Measurements from ENCODE around the gene GCNT2.
"Not testable (repeated sequence)": the region's sequence is repeated elsewhere in the genome, so short reads cannot be mapped to it uniquely, and the experiment has no call there.

The GCNT2 gene

GRCh38 chr6:10582774-10583508 is 61.8 kb downstream of the GCNT2 start:
- no peak for DNase-seq

GRCh38 chr6:10583509-10583901 is 62.4 kb downstream of the GCNT2 start:
- no peak for DNase-seq

- no peak for DNase-seq
Observed at GRCh38 chr6:10584607-10585006, 63.5 kb downstream of the GCNT2 start.

DNA sequence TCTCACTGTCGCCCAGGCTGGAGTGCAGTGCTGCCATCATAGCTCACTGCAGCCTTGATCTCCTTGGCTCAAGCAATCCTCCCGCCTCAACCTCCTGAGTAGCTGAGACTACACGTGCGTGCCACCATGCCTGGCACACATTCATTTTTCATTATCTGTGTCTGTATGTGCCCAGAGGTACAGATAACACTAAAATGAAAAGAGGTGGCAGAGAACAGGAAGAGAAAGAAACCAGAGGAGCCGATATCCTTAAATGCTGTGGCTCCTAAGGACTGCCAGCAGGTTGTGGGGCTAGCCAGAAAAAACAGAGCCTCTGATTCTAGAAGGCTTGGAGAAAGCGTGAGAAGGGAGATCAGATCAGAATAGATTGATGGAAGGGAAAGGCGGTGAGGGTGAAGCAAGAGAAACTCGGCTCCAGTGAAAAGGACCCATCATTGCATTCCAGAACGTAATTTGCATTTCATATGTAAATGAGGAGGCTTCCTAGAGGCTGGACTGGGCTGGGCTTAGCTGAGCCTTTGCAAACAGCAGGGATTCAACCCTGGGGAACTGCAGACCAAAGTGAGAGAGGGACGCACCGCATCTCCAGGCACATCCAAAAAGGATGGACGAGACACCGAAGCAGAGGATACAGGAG is 64.2 kb downstream of the GCNT2 start:
- DNase-seq, result no peak

DNA sequence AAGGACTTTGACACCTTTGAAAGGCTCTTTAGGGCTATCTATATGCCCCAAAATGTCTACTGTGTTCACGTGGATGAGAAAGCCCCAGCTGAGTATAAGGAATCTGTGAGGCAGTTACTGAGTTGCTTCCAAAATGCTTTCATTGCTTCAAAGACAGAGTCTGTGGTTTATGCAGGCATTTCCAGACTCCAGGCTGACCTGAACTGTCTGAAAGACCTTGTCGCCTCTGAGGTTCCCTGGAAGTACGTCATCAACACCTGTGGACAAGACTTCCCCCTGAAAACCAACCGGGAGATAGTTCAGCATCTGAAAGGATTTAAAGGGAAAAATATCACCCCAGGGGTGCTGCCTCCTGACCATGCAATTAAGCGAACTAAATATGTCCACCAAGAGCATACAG is 65.2 kb downstream of the GCNT2 start:
- no peak for DNase-seq

- DNase-seq, result no peak
Observed at GRCh38 chr6:10587656-10588406, 66.7 kb downstream of the GCNT2 start.

GRCh38 chr6:10588562-10589428 is 67.6 kb downstream of the GCNT2 start:
- DNase-seq, result no peak

GRCh38 chr6:10589429-10589727 is 68.2 kb downstream of the GCNT2 start:
- DNase-seq, result no peak

DNA sequence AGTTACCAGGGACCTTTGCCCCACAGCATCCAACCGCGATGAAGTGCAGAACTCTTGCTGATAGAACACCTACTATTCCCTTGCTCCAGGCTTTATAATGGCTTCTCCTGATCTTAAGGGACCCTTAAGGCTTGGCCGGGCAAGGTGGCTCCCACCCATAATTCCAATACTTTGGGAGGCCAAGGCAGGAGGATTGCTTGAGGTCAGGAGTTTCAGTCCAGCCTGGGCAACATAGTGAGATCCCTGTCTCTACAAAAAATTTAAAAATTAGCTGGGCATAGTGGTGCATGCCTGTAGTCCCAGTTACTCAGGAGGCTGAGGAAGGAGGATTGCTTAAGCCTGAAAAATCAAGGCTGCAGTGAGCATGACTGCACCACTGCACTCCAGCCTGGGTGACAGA is 68.8 kb downstream of the GCNT2 start:
- DNase-seq, result no peak

DNA sequence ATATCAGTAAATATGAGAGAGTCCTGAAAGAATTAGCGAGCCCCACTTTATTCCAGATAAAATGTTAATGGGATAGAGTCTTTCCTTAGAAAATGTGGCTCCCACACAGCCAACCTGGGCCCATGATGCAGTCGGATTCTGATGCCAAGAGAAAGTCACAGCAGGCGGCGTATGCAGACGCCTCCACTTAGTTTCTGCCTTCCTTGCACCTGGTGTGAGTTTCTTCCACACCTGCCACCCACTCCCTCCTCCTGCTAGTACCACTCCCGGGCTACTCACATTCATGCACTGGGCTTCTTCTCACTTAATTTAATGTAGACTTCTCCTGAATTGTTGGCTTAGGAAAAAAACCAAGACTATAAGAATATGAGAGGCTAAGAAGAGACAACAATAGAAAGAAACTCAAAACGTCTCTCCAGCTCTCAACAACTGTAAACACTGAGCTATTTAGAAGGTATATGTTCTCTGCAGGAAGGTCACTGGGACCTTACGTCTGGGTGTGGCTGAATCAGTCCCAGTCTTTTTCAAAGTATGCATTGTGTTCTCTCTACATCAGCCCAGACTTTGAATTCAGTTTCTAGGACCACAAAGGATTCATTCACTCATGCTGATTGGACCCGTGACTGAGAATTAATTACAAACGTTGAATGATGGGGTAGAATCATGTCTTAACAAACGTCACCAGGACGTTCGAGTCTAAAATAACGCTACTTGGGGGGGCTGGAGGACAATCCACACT is 70.4 kb downstream of the GCNT2 start:
- no peak for DNase-seq

DNA sequence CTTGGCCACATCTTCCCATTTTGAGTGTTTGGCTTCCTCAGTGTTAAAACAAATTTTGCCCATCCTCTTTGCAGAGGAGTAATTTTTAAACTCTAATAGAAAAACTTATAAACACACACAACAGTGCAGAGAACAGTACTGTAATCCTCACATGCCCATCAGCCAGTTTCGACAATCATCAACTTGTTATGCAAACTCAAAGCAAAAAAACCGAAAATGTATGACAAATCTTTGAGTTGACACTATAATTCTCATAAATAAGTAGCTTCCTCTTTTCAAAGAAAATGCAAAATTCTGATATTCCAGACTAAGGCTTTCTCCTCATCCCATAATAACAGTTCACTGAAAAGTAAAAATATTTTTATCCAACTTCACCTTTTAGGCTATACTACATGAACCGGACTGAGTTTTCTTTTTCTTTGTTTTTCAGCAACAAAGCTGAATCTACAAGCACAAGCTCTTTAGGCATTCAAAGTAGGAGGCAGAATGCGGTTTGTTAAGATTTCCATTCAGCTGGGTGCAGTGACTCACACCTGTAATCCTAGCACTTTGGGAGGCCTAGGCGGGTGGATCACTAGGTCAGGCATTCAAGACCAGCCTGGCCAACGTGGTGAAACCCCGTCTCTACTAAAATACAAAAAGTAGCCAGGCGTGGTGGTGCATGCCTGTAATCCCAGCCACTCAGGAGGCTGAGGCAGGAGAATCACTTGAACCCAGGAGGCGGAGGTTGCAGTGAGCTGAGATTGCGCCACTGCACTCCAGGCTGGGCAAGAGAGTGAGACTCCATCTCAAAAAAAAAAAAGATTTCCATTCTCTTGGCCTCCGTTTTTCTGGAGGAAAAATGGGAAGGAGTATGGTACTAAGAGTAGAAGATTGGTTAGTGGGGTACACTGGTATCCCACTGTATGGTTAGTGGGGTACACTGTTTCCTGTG is 74.8 kb downstream of the GCNT2 start:
- no peak for DNase-seq

DNA sequence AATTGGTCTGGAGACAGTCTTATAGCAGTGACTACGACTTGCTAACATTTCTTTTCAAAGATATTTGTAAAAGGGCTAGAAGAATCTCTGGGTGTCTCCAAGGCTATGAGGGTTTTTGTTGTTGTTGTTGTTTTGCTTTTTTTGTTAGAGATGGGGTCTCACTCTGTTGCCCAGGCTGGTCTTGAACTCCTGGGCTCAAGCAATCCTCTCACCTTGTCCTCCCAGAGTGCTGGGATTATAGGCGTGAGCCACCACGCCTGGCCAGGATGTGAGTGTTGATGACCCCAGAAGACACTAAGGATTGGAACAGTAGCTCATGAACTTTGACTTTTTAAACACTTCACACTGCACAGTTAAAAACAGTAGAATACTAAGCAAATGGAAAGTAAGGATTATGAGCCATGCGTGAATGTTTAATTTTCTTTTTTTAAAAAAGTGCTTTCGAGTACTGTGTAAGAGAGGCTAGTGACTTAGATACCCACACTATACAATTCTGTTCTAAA is 76.4 kb downstream of the GCNT2 start:
- no peak for DNase-seq

DNA sequence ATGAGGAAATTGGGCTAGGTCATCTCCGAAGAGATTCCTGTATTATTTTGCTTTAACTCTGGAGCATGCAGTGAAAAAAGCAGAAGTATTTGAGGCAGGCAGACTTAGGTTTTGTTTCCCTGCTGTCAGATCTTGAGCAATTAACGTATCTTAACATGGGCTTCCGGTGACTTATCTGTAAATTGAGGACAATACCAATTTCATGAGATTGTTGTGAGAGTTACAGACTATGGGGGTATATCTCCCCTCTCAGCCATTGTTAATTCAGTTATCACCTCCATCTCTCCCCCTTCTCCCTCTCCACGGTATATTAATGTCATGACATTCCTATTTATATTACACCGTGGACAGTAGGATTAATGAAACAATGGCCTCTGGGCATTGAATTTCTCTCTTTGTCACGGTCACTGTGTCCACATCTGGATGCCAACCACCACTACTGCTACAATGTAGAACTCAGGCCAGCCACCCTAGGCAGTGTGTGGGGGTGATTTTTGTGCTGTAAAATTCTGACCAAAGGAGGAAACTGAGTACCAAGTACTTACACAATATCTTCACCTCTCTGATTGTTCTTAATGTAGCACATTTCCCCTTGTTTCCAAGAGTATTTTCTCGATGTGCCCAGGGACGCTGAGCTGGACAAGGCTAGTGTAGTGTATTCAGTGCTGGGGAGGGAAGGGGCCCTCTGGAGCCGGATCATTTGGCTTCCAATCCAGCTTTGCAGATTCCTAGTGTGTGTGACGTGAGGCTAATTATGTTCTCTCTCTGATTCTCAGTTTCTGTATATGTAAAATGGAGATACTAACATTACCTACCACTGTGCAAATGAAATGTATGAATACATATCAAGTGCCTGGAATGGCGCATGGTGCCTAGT is 77.2 kb downstream of the GCNT2 start:
- DNase-seq, result no peak

- DNase-seq, result no peak
Observed at GRCh38 chr6:10599046-10599445, 77.9 kb downstream of the GCNT2 start.

GRCh38 chr6:10600681-10601080 is 79.5 kb downstream of the GCNT2 start:
- not testable (repeated sequence) for DNase-seq

- no peak for DNase-seq
Observed at GRCh38 chr6:10603219-10603618, 82.1 kb downstream of the GCNT2 start.

DNA sequence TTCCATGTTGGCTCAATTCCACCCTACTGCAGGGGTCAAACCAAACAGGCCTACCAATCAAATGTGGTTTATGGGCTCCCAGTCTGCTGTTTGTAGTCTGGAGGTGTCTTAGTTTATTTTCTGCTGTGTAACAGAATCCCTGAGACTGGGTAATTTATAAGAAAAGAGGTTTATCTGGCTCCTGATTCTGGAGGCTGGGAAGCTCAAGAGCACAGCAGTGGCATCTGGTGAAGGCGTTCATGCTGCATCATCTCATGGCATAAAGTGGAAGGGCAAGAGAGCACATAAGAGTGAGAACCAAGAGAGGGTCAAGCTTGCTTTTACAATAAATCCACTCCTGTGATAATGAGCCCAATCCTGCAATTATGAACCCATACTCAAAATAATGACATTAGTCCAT is 87.9 kb downstream of the GCNT2 start:
- DNase-seq, result no peak

DNA sequence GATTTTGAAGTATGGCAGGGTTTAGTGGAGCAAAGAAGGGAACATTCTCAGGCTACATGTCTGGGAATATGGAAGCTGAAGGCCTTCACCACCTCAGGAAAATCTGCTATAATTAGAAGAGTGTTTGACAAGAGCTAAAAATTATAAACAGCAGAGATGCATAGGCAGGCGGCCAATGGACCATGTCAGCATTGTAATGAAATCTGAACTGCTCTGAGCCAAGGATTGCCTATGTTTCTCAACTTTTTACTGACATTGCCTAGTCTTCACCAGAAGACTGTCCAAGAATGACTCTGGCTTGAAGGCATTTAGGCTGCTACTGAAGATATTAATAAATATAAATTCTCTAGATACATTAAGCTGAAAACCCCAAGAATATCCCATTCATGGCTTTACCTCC is 89.1 kb downstream of the GCNT2 start:
- no peak for DNase-seq

GRCh38 chr6:10612161-10612560 is 91.0 kb downstream of the GCNT2 start:
- DNase-seq, result no peak

DNA sequence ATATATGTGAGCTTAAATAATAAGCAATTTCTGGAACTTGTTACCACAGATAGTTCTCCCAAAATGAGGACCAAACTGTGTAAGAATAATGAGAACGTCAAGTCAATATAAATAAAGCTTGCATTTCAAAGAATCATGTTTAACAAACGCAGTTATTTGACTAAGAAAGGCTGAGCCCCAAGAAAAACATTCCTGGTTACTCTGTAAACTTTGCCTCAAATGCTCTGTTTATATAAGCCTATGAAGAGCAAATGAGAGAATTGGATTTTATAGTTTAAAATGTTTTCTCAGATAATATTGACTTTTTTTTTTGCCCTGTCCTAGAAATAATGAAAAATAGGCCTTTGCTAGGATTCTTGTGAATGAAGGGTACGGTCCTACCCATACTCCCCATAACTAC is 91.9 kb downstream of the GCNT2 start:
- no peak for DNase-seq

Measured in KG1 (cell line).